Body of pancreas (tissue), 4 donors: ENCODE data around the gene VPS9D1. TPM values are rescaled to one million over a fixed set of nuclear protein-coding genes. Genes with fewer than 3 reads are reported as not detected.
"Not testable (repeated sequence)": the region's sequence is repeated elsewhere in the genome, so short reads cannot be mapped to it uniquely, and the experiment has no call there.

Experiments
- ATAC-seq: fragments of 150-250 bp; one replicate; pipeline ENCODE4 v1.9.1; 2016
- DNase-seq, 4 donors: peaks; one replicate each; pipeline ENCODE4 v3.0.0-alpha.2; 2019
- H3K27ac ChIP-seq, 4 donors: fragments of 200-600 bp; sonication (generic); 1 replicate in 3 of 4; 2 replicates in 1 of 4; pipeline versions ENCODE4 v1.5.1 to v1.6.1; 2016 to 2019; ENCODE audit warnings: mild to moderate bottlenecking in 1 of 4, mixed read lengths in 1 of 4, moderate library complexity in 1 of 4
- H3K27me3 ChIP-seq, 2 donors: fragments of 200-600 bp; sonication (generic); one replicate each; pipeline ENCODE4 v1.6.0; 2016; ENCODE audit warnings: mild to moderate bottlenecking in 1 of 2
- H3K36me3 ChIP-seq, 2 donors: fragments of 200-600 bp; sonication (generic); replicated peaks in 1 of 2; 2 replicates each; pipeline ENCODE4 v1.5.1; 2016; ENCODE audit warnings: low read depth in 2 of 2; ENCODE audit not compliant: insufficient read depth in 1 of 2
- H3K4me1 ChIP-seq: fragments of 200-600 bp; sonication (generic); one replicate; pipeline ENCODE4 v1.6.0; 2016
- H3K4me3 ChIP-seq, 2 donors: fragments of 200-600 bp; sonication (generic); 1 replicate in 1 of 2; 2 replicates in 1 of 2; pipeline ENCODE4 v1.5.1; 2016 to 2019
- H3K9me3 ChIP-seq, 3 donors: fragments of 200-600 bp; sonication (generic); 1 replicate in 2 of 3; 2 replicates in 1 of 3; pipeline ENCODE4 v1.5.1; 2016
- CTCF ChIP-seq, 7 experiments: fragments of 450-650 bp in 4 of 7; fragments of 200-600 bp in 3 of 7; sonication (generic) in 3 of 7; IDR thresholded peaks; one replicate each; pipeline ENCODE4 v1.5.1; 2016 to 2019; ENCODE audit warnings: antibody characterized with exemption in 7 of 7
- POLR2A ChIP-seq, 3 donors: fragments of 450-650 bp; IDR thresholded peaks; one replicate each; pipeline ENCODE4 v1.6.1; 2016; ENCODE audit warnings: antibody characterized with exemption in 3 of 3, mild to moderate bottlenecking in 2 of 3
- WGBS, 2 donors: methylation state at CpG; one replicate each; pipeline ENCODE4 v1.1.5; 2017; 5-methylcytosine and 5-hydroxymethylcytosine counted together
- intact Hi-C: fragments of 100-400 bp; cut with DNase I; formaldehyde crosslinking; loops from one replicate; pipeline ENCODE4 v1.15.1; 2023
- total RNA-seq, 2 donors: library from RNA; depleted of rRNA; stranded (reverse); fragments of >200 nt; gene quantifications; one replicate each; pipeline ENCODE4 v1.1.0, GENCODE V29; 2016

Gene VPS9D1
- total RNA-seq, 2 donors from 2014 or later, result 3.6 to 24.7 TPM

GRCh38 chr16:89690392-89690901 lies 30.3 kb downstream of the VPS9D1 start:
- H3K27me3 ChIP-seq, result no peaks in the 10 kb centered on the region
- H3K4me1 ChIP-seq, result peaks cover 23% of the 10 kb centered on the region
- H3K27ac ChIP-seq, result no peak overlapping the region
- TF ChIP-seq POLR2A (IDR thresholded peaks at IDR 0.05) (no peak), CTCF (IDR thresholded peaks at IDR 0.05) (no peak)
- intact Hi-C loops, result no loop called here
- WGBS, 2 donors, result 87 to 93% methylated on average over 15 of the region's 16 CpGs
- H3K36me3 ChIP-seq, result peaks cover 9 to 26% of the 10 kb centered on the region in 2 donors
- H3K9me3 ChIP-seq, result no peaks in the 10 kb centered on the region
- DNase-seq, result no peak
- H3K4me3 ChIP-seq, result no peak overlapping the region
- no peak for ATAC-seq

- Histone ChIP-seq H3K36me3 (peaks cover 9 to 23% of the 10 kb centered on the region in 2 donors), H3K4me1 (peaks cover 23% of the 10 kb centered on the region)
- ATAC-seq, intact Hi-C loops, H3K27ac ChIP-seq, DNase-seq, H3K9me3 ChIP-seq, H3K27me3 ChIP-seq, H3K4me3 ChIP-seq: not testable (repeated sequence)
- 84 to 93% methylated on average over 2 to 4 of the region's 4 CpGs for WGBS, 2 donors
Measured at GRCh38 chr16:89689621-89690020, 31.1 kb downstream of the VPS9D1 start.

DNA sequence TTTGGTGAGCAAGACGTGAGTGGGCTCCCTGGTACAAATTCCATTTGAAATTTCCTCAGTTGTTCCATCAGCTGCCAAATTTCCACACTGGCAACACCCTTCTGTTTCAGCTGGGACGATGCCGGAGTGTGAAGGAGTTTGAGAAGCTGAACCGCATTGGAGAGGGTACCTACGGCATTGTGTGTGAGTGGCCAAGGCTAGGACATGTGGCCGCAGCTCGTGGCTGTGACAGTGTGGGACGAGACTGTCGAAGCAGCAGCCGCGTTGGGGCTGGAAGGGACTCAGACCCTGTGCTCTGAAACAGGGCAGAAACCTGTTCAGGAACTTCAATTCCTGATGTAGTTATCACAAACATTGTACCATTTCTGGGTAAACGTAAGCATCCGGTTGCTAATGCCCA lies 31.6 kb downstream of the VPS9D1 start:
- intact Hi-C loops, result no loop called here
- Histone ChIP-seq H3K4me3 (no peak overlapping the region), H3K9me3 (no peaks in the 10 kb centered on the region), H3K27me3 (no peaks in the 10 kb centered on the region), H3K27ac (no peak overlapping the region), H3K4me1 (peaks cover 23% of the 10 kb centered on the region), H3K36me3 (peaks cover 9 to 23% of the 10 kb centered on the region in 2 donors)
- no peak for ATAC-seq
- no peak for DNase-seq
- WGBS, 2 donors, result 85 to 90% methylated on average over 13 of the region's 13 CpGs
- TF ChIP-seq POLR2A (IDR thresholded peaks at IDR 0.05), result no peak
- no peak for TF ChIP-seq CTCF (IDR thresholded peaks at IDR 0.05)

GRCh38 chr16:89688395-89688794 lies 32.3 kb downstream of the VPS9D1 start:
- no peak for ATAC-seq
- Histone ChIP-seq H3K4me1 (peaks cover 23% of the 10 kb centered on the region), H3K9me3 (no peaks in the 10 kb centered on the region), H3K27me3 (no peaks in the 10 kb centered on the region), H3K4me3 (no peak overlapping the region), H3K36me3 (peaks cover 9 to 18% of the 10 kb centered on the region in 2 donors), H3K27ac (peak overlapping the region in 1 of 4 donors; percentile 94)
- no peak for DNase-seq
- WGBS, 2 donors, result 57 to 59% methylated on average over 5 of the region's 5 CpGs
- TF ChIP-seq POLR2A (IDR thresholded peaks at IDR 0.05) (no peak), CTCF (IDR thresholded peaks at IDR 0.05) (no peak)
- intact Hi-C loops, result no loop called here

- WGBS, 2 donors, result 6 to 24% methylated on average over 12 to 42 of the region's 42 CpGs
- peaks cover 7 to 12% of the 10 kb centered on the region in 2 donors for H3K36me3 ChIP-seq
- no peaks in the 10 kb centered on the region for H3K9me3 ChIP-seq
- H3K27me3 ChIP-seq, result no peaks in the 10 kb centered on the region
- DNase-seq, result peak; percentile 85 to 93 (median 89)
- peak; percentile 87 for ATAC-seq
- TF ChIP-seq POLR2A (IDR thresholded peaks at IDR 0.05), result peak; percentile 51 to 79 (median 65)
- TF ChIP-seq CTCF (IDR thresholded peaks at IDR 0.05), result no peak
- peak overlapping the region; percentile 52 to 94 (median 78) for H3K27ac ChIP-seq
- intact Hi-C loops, result no loop called here
- peaks cover 23% of the 10 kb centered on the region for H3K4me1 ChIP-seq
- peak overlapping the region; percentile 81 to 88 for H3K4me3 ChIP-seq
Measured at GRCh38 chr16:89687092-89687940, 33.4 kb downstream of the VPS9D1 start.
